Raji (cell line): ENCODE results near the gene KRT14.

Source experiments
- POLR2A ChIP-seq: IDR thresholded peaks from 2 replicates; pipeline ENCODE4 v1.6.1; 2011; ENCODE audit warnings: low read depth, low read length, control low read depth; ENCODE audit not compliant: insufficient read depth

KRT14 gene

GRCh38 chr17:41599680-41600079 is 13.0 kb upstream of the KRT14 start:
- TF ChIP-seq POLR2A, result no peak

GRCh38 chr17:41595585-41595984 is 8.9 kb upstream of the KRT14 start:
- no peak for TF ChIP-seq POLR2A

- TF ChIP-seq POLR2A, result no peak
Measured at GRCh38 chr17:41594363-41594915, 7.7 kb upstream of the KRT14 start.

GRCh38 chr17:41593306-41593981 is 6.7 kb upstream of the KRT14 start:
- TF ChIP-seq POLR2A, result no peak

GRCh38 chr17:41592601-41593305 is 6.1 kb upstream of the KRT14 start:
- no peak for TF ChIP-seq POLR2A

GRCh38 chr17:41589301-41589700 is 2.6 kb upstream of the KRT14 start:
- TF ChIP-seq POLR2A, result no peak

GRCh38 chr17:41588126-41588810 is 1.6 kb upstream of the KRT14 start:
- TF ChIP-seq POLR2A, result no peak

GRCh38 chr17:41585301-41586056 is 1.2 kb downstream of the KRT14 start:
- TF ChIP-seq POLR2A, result no peak

GRCh38 chr17:41583137-41584127 is 3.3 kb downstream of the KRT14 start:
- no peak for TF ChIP-seq POLR2A

- TF ChIP-seq POLR2A, result no peak
Measured at GRCh38 chr17:41581366-41582060, 5.2 kb downstream of the KRT14 start.

GRCh38 chr17:41580687-41581365 is 5.9 kb downstream of the KRT14 start:
- no peak for TF ChIP-seq POLR2A

GRCh38 chr17:41580244-41580575 is 6.5 kb downstream of the KRT14 start:
- TF ChIP-seq POLR2A, result no peak
